H1 (cell line): Measurements from ENCODE around the gene CDH9. TPM values are rescaled to one million over a fixed set of nuclear protein-coding genes. Genes with fewer than 3 reads are reported as not detected.

ENCODE experiments used
- CTCF ChIA-PET: fragments of 300-600 bp; sonication (Branson Sonifier 250); formaldehyde crosslinking; loops from one replicate; lab custom pipeline; 2021; ENCODE audit not compliant: partially characterized antibody; lab: Charles Lee
- POLR2A ChIA-PET: fragments of 300-600 bp; sonication (Branson Sonifier 250); formaldehyde crosslinking; loops from one replicate; lab custom pipeline; 2021; ENCODE audit warnings: inconsistent platforms; ENCODE audit not compliant: partially characterized antibody; lab: Charles Lee
- DNase-seq, 2 experiments: peaks; one replicate each; pipeline versions ENCODE4 v3.0.0 to v3.0.0-alpha.2; 2010 to 2022; ENCODE audit warnings: low spot score in 2 of 2, low read depth in 1 of 2, mixed read lengths in 1 of 2
- FAIRE-seq: peaks from 2 replicates; lab custom pipeline; 2011; peaks lifted over from hg19 to GRCh38; lab: Jason Lieb, UNC
- H2AFZ ChIP-seq: 2 replicates; pipeline ENCODE4 v1.8.1; 2012; ENCODE audit warnings: low read length, inconsistent platforms
- H2AK5ac ChIP-seq: 2 replicates; pipeline ENCODE4 v1.6.1; 2013; ENCODE audit warnings: low read depth, low read length
- H2BK120ac ChIP-seq: replicated peaks from 2 replicates; pipeline ENCODE3; 2013; ENCODE audit warnings: low read depth, low read length, inconsistent platforms
- H2BK12ac ChIP-seq: 2 replicates; pipeline ENCODE4 v1.6.1; 2013; ENCODE audit warnings: low read depth, low read length
- H2BK15ac ChIP-seq: 2 replicates; pipeline ENCODE4 v1.6.1; 2013; ENCODE audit warnings: low read length
- H2BK20ac ChIP-seq: 2 replicates; pipeline ENCODE4 v1.6.1; 2013; ENCODE audit warnings: low read length
- H2BK5ac ChIP-seq: 2 replicates; pipeline ENCODE4 v1.6.1; 2013; ENCODE audit warnings: low read depth, low read length
- H3K14ac ChIP-seq: 2 replicates; pipeline ENCODE4 v1.6.1; 2013; ENCODE audit warnings: inconsistent platforms; ENCODE audit not compliant: insufficient read length
- H3K18ac ChIP-seq: 2 replicates; pipeline ENCODE4 v1.6.1; 2013; ENCODE audit warnings: low read length; ENCODE audit errors: extremely low read depth
- H3K23ac ChIP-seq: 2 replicates; pipeline ENCODE4 v1.6.1; 2013; ENCODE audit warnings: inconsistent platforms; ENCODE audit not compliant: insufficient read length
- H3K23me2 ChIP-seq: 2 replicates; pipeline ENCODE4 v1.6.1; 2013; ENCODE audit warnings: low read depth, low read length
- H3K27ac ChIP-seq: 2 replicates; pipeline ENCODE4 v1.6.1; 2011; ENCODE audit warnings: low read depth, low read length, inconsistent platforms
- H3K27me3 ChIP-seq, 4 experiments: replicated peaks in 1 of 4; 1 replicate in 1 of 4; 2 replicates in 3 of 4; pipeline versions ENCODE4 v1.6.1 to v1.8.1; 2011 to 2013; ENCODE audit warnings: low read length in 3 of 4, mild to moderate bottlenecking in 3 of 4, inconsistent platforms in 2 of 4, mixed read lengths in 2 of 4, moderate library complexity in 1 of 4; ENCODE audit not compliant: control insufficient read depth in 3 of 4, insufficient read depth in 3 of 4; ENCODE audit errors: extremely low read depth in 1 of 4
- H3K36me3 ChIP-seq, 4 experiments: 2 replicates each; pipeline versions ENCODE4 v1.6.1 to v1.8.1; 2011 to 2013; ENCODE audit warnings: mild to moderate bottlenecking in 4 of 4, low read length in 3 of 4, moderate library complexity in 2 of 4, control low read depth in 1 of 4, inconsistent platforms in 1 of 4; ENCODE audit not compliant: insufficient read depth in 4 of 4, control insufficient read depth in 2 of 4
- H3K4ac ChIP-seq: replicated peaks from 2 replicates; pipeline ENCODE3; 2013; ENCODE audit warnings: low read length, low read depth, mixed read lengths, inconsistent platforms; ENCODE audit not compliant: insufficient read length
- H3K4me1 ChIP-seq, 4 experiments: replicated peaks in 1 of 4; 1 replicate in 1 of 4; 2 replicates in 3 of 4; pipeline versions ENCODE4 v1.6.1 to v1.8.1; 2011 to 2013; ENCODE audit warnings: low read length in 3 of 4, inconsistent platforms in 2 of 4, mixed read lengths in 1 of 4; ENCODE audit not compliant: insufficient read depth in 4 of 4, control insufficient read depth in 3 of 4
- H3K4me2 ChIP-seq, 2 experiments: 2 replicates each; pipeline versions ENCODE4 v1.6.1 to v1.8.1; 2011 to 2013; ENCODE audit warnings: low read depth in 2 of 2, low read length in 2 of 2, control low read depth in 1 of 2, inconsistent platforms in 1 of 2, mild to moderate bottlenecking in 1 of 2; ENCODE audit not compliant: insufficient read depth in 1 of 2
- H3K4me3 ChIP-seq, 4 experiments: fragments of 200-600, 300-600 bp in 1 of 4; sonication (generic), shearing (Covaris generic), sonication (Bioruptor Twin) in 1 of 4; 2 replicates each; pipeline versions ENCODE4 v1.5.1 to v1.8.1; 2011 to 2016; ENCODE audit warnings: low read length in 4 of 4, low read depth in 3 of 4, control low read depth in 2 of 4, inconsistent platforms in 2 of 4, mild to moderate bottlenecking in 2 of 4, mixed read lengths in 1 of 4, moderate library complexity in 1 of 4; ENCODE audit not compliant: insufficient read depth in 2 of 4; ENCODE audit errors: extremely low read depth in 1 of 4
- H3K56ac ChIP-seq: replicated peaks from 2 replicates; pipeline ENCODE3; 2013; ENCODE audit warnings: low read depth, mild to moderate bottlenecking, mixed read lengths, low read length, inconsistent platforms; ENCODE audit not compliant: insufficient read length
- H3K79me1 ChIP-seq: 2 replicates; pipeline ENCODE4 v1.6.1; 2013; ENCODE audit warnings: low read depth, low read length, control low read depth
- H3K79me2 ChIP-seq, 2 experiments: 2 replicates each; pipeline versions ENCODE4 v1.6.1 to v1.8.1; 2012 to 2013; ENCODE audit warnings: low read length in 2 of 2, mild to moderate bottlenecking in 2 of 2, inconsistent platforms in 1 of 2; ENCODE audit not compliant: insufficient read depth in 2 of 2, control insufficient read depth in 1 of 2
- H3K9ac ChIP-seq, 4 experiments: replicated peaks in 1 of 4; 1 replicate in 1 of 4; 2 replicates in 3 of 4; pipeline versions ENCODE4 v1.6.1 to v1.8.1; 2011 to 2013; ENCODE audit warnings: low read depth in 3 of 4, low read length in 3 of 4, control low read depth in 2 of 4, mild to moderate bottlenecking in 2 of 4, moderate library complexity in 2 of 4, inconsistent platforms in 1 of 4; ENCODE audit errors: extremely low read depth in 1 of 4
- H3K9me3 ChIP-seq, 2 experiments: 2 replicates each; pipeline versions ENCODE4 v1.6.1 to v1.8.1; 2012 to 2013; ENCODE audit warnings: mild to moderate bottlenecking in 2 of 2, moderate library complexity in 2 of 2, control low read depth in 1 of 2, inconsistent platforms in 1 of 2, low read depth in 1 of 2, low read length in 1 of 2, mixed read lengths in 1 of 2; ENCODE audit not compliant: insufficient read depth in 2 of 2
- H4K20me1 ChIP-seq, 2 experiments: replicated peaks in 1 of 2; 2 replicates each; pipeline versions ENCODE3 to v1.8.1; 2011 to 2013; ENCODE audit warnings: inconsistent platforms in 2 of 2, low read length in 2 of 2, mild to moderate bottlenecking in 1 of 2; ENCODE audit not compliant: insufficient read depth in 2 of 2, control insufficient read depth in 1 of 2
- H4K5ac ChIP-seq: 2 replicates; pipeline ENCODE4 v1.6.1; 2013; ENCODE audit warnings: low read length, low read depth, mixed read lengths, inconsistent platforms; ENCODE audit not compliant: insufficient read length
- H4K8ac ChIP-seq: 2 replicates; pipeline ENCODE4 v1.8.0; 2013; ENCODE audit warnings: mild to moderate bottlenecking, moderate library complexity, low read length, inconsistent platforms; ENCODE audit not compliant: insufficient read depth; ENCODE audit errors: extremely low read depth
- H4K91ac ChIP-seq: replicated peaks from 2 replicates; pipeline ENCODE3; 2013; ENCODE audit warnings: low read length, mixed read lengths, inconsistent platforms; ENCODE audit not compliant: insufficient read length
- FOSL1 ChIP-seq: IDR thresholded peaks from 2 replicates; pipeline ENCODE4 v1.6.1; 2011; ENCODE audit warnings: mild to moderate bottlenecking, low read depth, low read length, moderate library complexity; ENCODE audit not compliant: insufficient read depth
- HDAC6 ChIP-seq: IDR thresholded peaks from one replicate; pipeline ENCODE4 v1.7.1; 2012; ENCODE audit warnings: low read depth, mild to moderate bottlenecking, inconsistent platforms, low read length, moderate library complexity
- KDM4A ChIP-seq: IDR thresholded peaks from one replicate; pipeline ENCODE4 v1.7.1; 2012; ENCODE audit warnings: low read depth, mild to moderate bottlenecking, moderate library complexity, low read length, inconsistent platforms; ENCODE audit not compliant: severe bottlenecking
- RXRA ChIP-seq: IDR thresholded peaks from 2 replicates; pipeline ENCODE4 v1.6.1; 2011; ENCODE audit warnings: low read depth, mild to moderate bottlenecking, low read length, moderate library complexity; ENCODE audit not compliant: insufficient read depth
- USF2 ChIP-seq: IDR thresholded peaks from 2 replicates; pipeline ENCODE4 v1.6.1; 2011; ENCODE audit warnings: low read length, improper control_type of control experiment
- WGBS, 2 experiments: shearing (Covaris generic) in 1 of 2; methylation state at CpG; one replicate each; pipeline versions ENCODE4 v1.1.6 to v1.1.7; 2013 to 2015; ENCODE audit warnings: low lambda C conversion rate in 2 of 2, mixed read lengths in 2 of 2, inconsistent platforms in 1 of 2, low coverage in 1 of 2, missing lambda C conversion rate in 1 of 2; ENCODE audit not compliant: insufficient replicate concordance in 2 of 2, insufficient coverage in 1 of 2, insufficient read length in 1 of 2; ENCODE audit errors: extremely low coverage in 1 of 2, missing lambda C conversion rate in 1 of 2; 5-methylcytosine and 5-hydroxymethylcytosine counted together
- polyA plus RNA-seq, 7 experiments: library from polyadenylated mRNA; depleted of rRNA in 3 of 7; stranded (reverse) in 5 of 7; unstranded in 2 of 7; fragments of >200 nt in 5 of 7; fragments of 200-250 nt in 2 of 7; gene quantifications; 1 replicate in 5 of 7; 2 replicates in 1 of 7; 4 replicates in 1 of 7; pipeline versions ENCODE4 v1.2.1 to v1.2.3, GENCODE V29; 2011 to 2013; ENCODE audit warnings: missing spikeins in 2 of 7, mixed read lengths in 2 of 7
- total RNA-seq: library from RNA; stranded (reverse); fragmentation: NEBNext Ultra II Directional; extraction: Animal tissue kit (Norgen Biotek cat#: 25700); gene quantifications from 2 replicates; pipeline ENCODE4 v1.2.1, GENCODE V29; 2021

Gene CDH9
- total and polyA plus RNA-seq, 2 of the 8 experiments (the other 6 are each of a cell fraction or from before 2014, with no cell fraction given): 0.54 to 1.0 TPM

- no peak overlapping the region for H2BK20ac ChIP-seq
- H2BK15ac ChIP-seq: no peak overlapping the region
- H3K4me3 ChIP-seq: no peak overlapping the region
- WGBS, 2 experiments: 95% methylated on average over 1 of the region's 1 CpG; no CpG with 5 or more reads in 1 of the 2 experiments
- H2BK12ac ChIP-seq: no peak overlapping the region
- H3K4me1 ChIP-seq: no peaks in the 10 kb centered on the region
- H2BK5ac ChIP-seq: no peak overlapping the region
- H3K4me2 ChIP-seq: no peak overlapping the region
- TF ChIP-seq RXRA (no peak), USF2 (no peak), HDAC6 (no peak), KDM4A (no peak), FOSL1 (no peak)
- H3K9ac ChIP-seq: no peak overlapping the region
- no peaks in the 10 kb centered on the region for H4K20me1 ChIP-seq
- no peak overlapping the region for H2AFZ ChIP-seq
- no peak overlapping the region for H4K91ac ChIP-seq
- no peak overlapping the region for H3K23ac ChIP-seq
- POLR2A ChIA-PET: no interaction called here
- no peaks in the 10 kb centered on the region for H3K23me2 ChIP-seq
- no peak overlapping the region for H4K8ac ChIP-seq
- no peak overlapping the region for H2BK120ac ChIP-seq
- no peaks in the 10 kb centered on the region for H3K79me1 ChIP-seq
- CTCF ChIA-PET: no interaction called here
- no peaks in the 10 kb centered on the region for H3K79me2 ChIP-seq
- FAIRE-seq (no peak), DNase-seq (no peak)
- H3K27me3 ChIP-seq: no peaks in the 10 kb centered on the region
- no peaks in the 10 kb centered on the region; a peak in 2 of 4 replicates for H3K9me3 ChIP-seq
- no peak overlapping the region for H2AK5ac ChIP-seq
- no peak overlapping the region for H3K18ac ChIP-seq
- no peak overlapping the region for H3K56ac ChIP-seq
- H3K14ac ChIP-seq: no peak overlapping the region
- H4K5ac ChIP-seq: no peak overlapping the region
- H3K27ac ChIP-seq: no peak overlapping the region
- H3K36me3 ChIP-seq: no peaks in the 10 kb centered on the region
- no peak overlapping the region for H3K4ac ChIP-seq
Observed at GRCh38 chr5:26959290-26959689, 79.1 kb downstream of the CDH9 start.
